Endothelial cell of umbilical vein (primary cell): ENCODE measurements around the gene CTNNA2. TPM values are rescaled to one million over a fixed set of nuclear protein-coding genes. Genes with fewer than 3 reads are reported as not detected.

ENCODE experiments used
- BruUV-seq: library from RNA; stranded (reverse); fragments of 400-500 nt; replicated peaks from 2 replicates; lab custom pipeline; 2021; lab: Mats Ljungman, UMichigan
- CTCF ChIA-PET: fragments of 300-600, 350-600 bp; sonication (Branson Sonifier 250); formaldehyde crosslinking; loops from one replicate; lab custom pipeline; 2021; ENCODE audit warnings: antibody characterized with exemption, inconsistent platforms; lab: Charles Lee
- POLR2A ChIA-PET: fragments of 300-600, 350-600 bp; sonication (Branson Sonifier 250); formaldehyde crosslinking; loops from one replicate; lab custom pipeline; 2021; ENCODE audit warnings: antibody characterized with exemption, inconsistent platforms; lab: Charles Lee
- DNase-seq: peaks from one replicate; pipeline ENCODE4 v3.0.0-alpha.2; 2011; ENCODE audit warnings: low read depth, low spot score
- FAIRE-seq: peaks from 2 replicates; lab custom pipeline; 2011; peaks lifted over from hg19 to GRCh38; lab: Jason Lieb, UNC
- H2AFZ ChIP-seq: 2 replicates; pipeline ENCODE4 v1.6.0; 2012; ENCODE audit warnings: low read depth, low read length, control low read depth, inconsistent platforms
- H3K27ac ChIP-seq: 2 replicates; pipeline ENCODE4 v1.5.1; 2011; ENCODE audit warnings: low read depth, mild to moderate bottlenecking, control low read depth, low read length, moderate library complexity; ENCODE audit not compliant: insufficient read depth
- H3K27me3 ChIP-seq, 2 experiments: 2 replicates each; pipeline versions ENCODE4 v1.6.0 to v1.6.1; 2011; ENCODE audit warnings: low read length in 2 of 2, mixed read lengths in 1 of 2; ENCODE audit not compliant: control insufficient read depth in 2 of 2, insufficient read depth in 2 of 2
- H3K36me3 ChIP-seq, 2 experiments: 2 replicates in 1 of 2; 3 replicates in 1 of 2; pipeline ENCODE4 v1.5.1; 2011; ENCODE audit warnings: low read length in 2 of 2, mild to moderate bottlenecking in 1 of 2, moderate library complexity in 1 of 2; ENCODE audit not compliant: control insufficient read depth in 2 of 2, insufficient read depth in 2 of 2; ENCODE audit errors: extremely low read depth in 1 of 2
- H3K4me1 ChIP-seq: 3 replicates; pipeline ENCODE4 v1.5.1; 2011; ENCODE audit warnings: mild to moderate bottlenecking, low read length; ENCODE audit not compliant: control insufficient read depth, insufficient read depth; ENCODE audit errors: extremely low read depth
- H3K4me2 ChIP-seq: 2 replicates; pipeline ENCODE4 v1.6.1; 2011; ENCODE audit warnings: low read length, control low read depth, mixed read lengths; ENCODE audit not compliant: insufficient read depth
- H3K4me3 ChIP-seq, 3 experiments: fragments of 200-600 bp in 1 of 3; sonication (generic), shearing (Covaris generic) in 1 of 3; replicated peaks in 1 of 3; 2 replicates each; pipeline ENCODE4 v1.5.1; 2011 to 2016; ENCODE audit warnings: control low read depth in 3 of 3, low read length in 3 of 3, mild to moderate bottlenecking in 2 of 3, inconsistent platforms in 1 of 3, low read depth in 1 of 3, moderate library complexity in 1 of 3; ENCODE audit not compliant: insufficient read depth in 1 of 3
- H3K79me2 ChIP-seq: 2 replicates; pipeline ENCODE4 v1.6.0; 2012; ENCODE audit warnings: low read length, inconsistent platforms; ENCODE audit not compliant: control insufficient read depth, insufficient read depth
- H3K9ac ChIP-seq: replicated peaks from 2 replicates; pipeline ENCODE3; 2011; ENCODE audit warnings: low read length, control low read depth; ENCODE audit not compliant: insufficient read depth; ENCODE audit errors: extremely low read depth
- H3K9me1 ChIP-seq: replicated peaks from 3 replicates; pipeline ENCODE4 v1.6.0; 2011; ENCODE audit warnings: mild to moderate bottlenecking, low read length; ENCODE audit not compliant: control insufficient read depth, insufficient read depth; ENCODE audit errors: extremely low read depth
- H3K9me3 ChIP-seq: replicated peaks from 2 replicates; pipeline ENCODE4 v1.5.1; 2012; ENCODE audit warnings: low read length, inconsistent platforms; ENCODE audit not compliant: control insufficient read depth, insufficient read depth
- H4K20me1 ChIP-seq: replicated peaks from 2 replicates; pipeline ENCODE3; 2011; ENCODE audit warnings: mild to moderate bottlenecking, low read length; ENCODE audit not compliant: control insufficient read depth, insufficient read depth; ENCODE audit errors: extremely low read depth
- CTCF ChIP-seq, 2 donors: IDR thresholded peaks; 1 replicate in 1 of 2; 2 replicates in 1 of 2; pipeline ENCODE4 v1.5.1; 2011; ENCODE audit warnings: low read length in 2 of 2, mild to moderate bottlenecking in 2 of 2, moderate library complexity in 2 of 2, control low read depth in 1 of 2, inconsistent platforms in 1 of 2, low read depth in 1 of 2; ENCODE audit not compliant: insufficient read depth in 1 of 2; ENCODE audit errors: extremely low read depth in 1 of 2
- EZH2 ChIP-seq: IDR thresholded peaks from 2 replicates; pipeline ENCODE4 v1.6.1; 2012; ENCODE audit warnings: borderline replicate concordance, low read depth, mild to moderate bottlenecking, moderate library complexity, low read length, inconsistent platforms; ENCODE audit not compliant: severe bottlenecking
- FOS ChIP-seq: IDR thresholded peaks from 2 replicates; pipeline ENCODE4 v1.6.1; 2011; ENCODE audit warnings: mild to moderate bottlenecking, low read length, moderate library complexity, borderline replicate concordance; ENCODE audit not compliant: insufficient read depth
- GATA2 ChIP-seq: IDR thresholded peaks from 2 replicates; pipeline ENCODE4 v1.7.0; 2011; ENCODE audit warnings: low read depth, mild to moderate bottlenecking, moderate library complexity, mixed read lengths, low read length; ENCODE audit not compliant: insufficient read length, insufficient read depth
- JUN ChIP-seq: IDR thresholded peaks from 2 replicates; pipeline ENCODE4 v1.6.1; 2011; ENCODE audit warnings: borderline replicate concordance, low read depth; ENCODE audit not compliant: insufficient read length, insufficient read depth
- MAX ChIP-seq: IDR thresholded peaks from 2 replicates; pipeline ENCODE4 v1.6.1; 2011; ENCODE audit not compliant: insufficient read depth, insufficient read length
- MYC ChIP-seq: IDR thresholded peaks from one replicate; pipeline ENCODE4 v1.6.1; 2011; ENCODE audit warnings: mild to moderate bottlenecking, low read depth, low read length
- POLR2A ChIP-seq: IDR thresholded peaks from 2 replicates; pipeline ENCODE4 v1.6.1; 2012; ENCODE audit warnings: low read depth, mild to moderate bottlenecking, control low read depth, low read length
- POLR2AphosphoS5 ChIP-seq: IDR thresholded peaks from 2 replicates; pipeline ENCODE4 v1.6.1; 2012; ENCODE audit warnings: low read depth, mild to moderate bottlenecking, control low read depth, low read length, moderate library complexity; ENCODE audit not compliant: insufficient read depth
- dilution Hi-C: fragments of 300-500 bp; cut with MboI; formaldehyde crosslinking; loops from one replicate; pipeline ENCODE4 v1.15.0; 2019; ENCODE audit warnings: low sequenced_read_pairs; ENCODE audit not compliant: extremely low pct_ligation_motif_present
- intact Hi-C: fragments of 100-400 bp; cut with micrococcal nuclease; formaldehyde crosslinking; loops from one replicate; pipeline ENCODE4 v1.10.0; 2022
- polyA plus RNA-seq, 4 experiments: library from polyadenylated mRNA; depleted of rRNA in 3 of 4; stranded (reverse) in 3 of 4; unstranded in 1 of 4; fragments of >200 nt; gene quantifications; 2 replicates each; pipeline versions ENCODE4 v1.2.1 to v1.2.3, GENCODE V29; 2011 to 2012; ENCODE audit warnings: missing spikeins in 1 of 4
- total RNA-seq: library from RNA; stranded (reverse); gene quantifications from 2 replicates; pipeline ENCODE4 v1.2.3, GENCODE V29; 2021

Gene CTNNA2
- total and polyA plus RNA-seq, 2 donors (not counting 3 experiments of a cell fraction or from before 2014, with no cell fraction given): not detected

GRCh38 chr2:80299661-80300060, 786.8 kb downstream of the CTNNA2 start:
- no TSS peak for BruUV-seq
- no peak for TF ChIP-seq POLR2A
- no peak for TF ChIP-seq FOS
- no peak for TF ChIP-seq POLR2AphosphoS5
- TF ChIP-seq MYC: no peak
- TF ChIP-seq JUN: no peak
- no peak for TF ChIP-seq EZH2
- TF ChIP-seq CTCF (IDR thresholded peaks at IDR 0.05; ENCODE audit: extremely low read depth in 1 of 2, insufficient read depth in 1 of 2, low read depth in 1 of 2, low read length in 2 of 2): no peak
- no peak for TF ChIP-seq MAX
- TF ChIP-seq GATA2: no peak
- H2AFZ ChIP-seq: no peak overlapping the region
- no peaks in the 10 kb centered on the region for H4K20me1 ChIP-seq
- no peak overlapping the region for H3K9ac ChIP-seq
- no peaks in the 10 kb centered on the region for H3K9me1 ChIP-seq
- dilution Hi-C loops (no loop called here), intact Hi-C loops (no loop called here)
- no peaks in the 10 kb centered on the region for H3K79me2 ChIP-seq
- ChIA-PET POLR2A (no interaction called here), CTCF (no interaction called here)
- H3K4me3 ChIP-seq: no peak overlapping the region
- H3K27ac ChIP-seq: no peak overlapping the region
- no peaks in the 10 kb centered on the region for H3K36me3 ChIP-seq
- H3K27me3 ChIP-seq: peaks cover 0 to 13% of the 10 kb centered on the region in 2 experiments
- no peak overlapping the region for H3K4me2 ChIP-seq
- no peak for DNase-seq
- no peak for FAIRE-seq
- H3K4me1 ChIP-seq: no peaks in the 10 kb centered on the region
- peaks cover 3% of the 10 kb centered on the region for H3K9me3 ChIP-seq
